ENCODE data around the gene TAMALIN.
A peak's percentile ranks its signal among the peaks of the same experiment; 100 is the strongest.

DNA sequence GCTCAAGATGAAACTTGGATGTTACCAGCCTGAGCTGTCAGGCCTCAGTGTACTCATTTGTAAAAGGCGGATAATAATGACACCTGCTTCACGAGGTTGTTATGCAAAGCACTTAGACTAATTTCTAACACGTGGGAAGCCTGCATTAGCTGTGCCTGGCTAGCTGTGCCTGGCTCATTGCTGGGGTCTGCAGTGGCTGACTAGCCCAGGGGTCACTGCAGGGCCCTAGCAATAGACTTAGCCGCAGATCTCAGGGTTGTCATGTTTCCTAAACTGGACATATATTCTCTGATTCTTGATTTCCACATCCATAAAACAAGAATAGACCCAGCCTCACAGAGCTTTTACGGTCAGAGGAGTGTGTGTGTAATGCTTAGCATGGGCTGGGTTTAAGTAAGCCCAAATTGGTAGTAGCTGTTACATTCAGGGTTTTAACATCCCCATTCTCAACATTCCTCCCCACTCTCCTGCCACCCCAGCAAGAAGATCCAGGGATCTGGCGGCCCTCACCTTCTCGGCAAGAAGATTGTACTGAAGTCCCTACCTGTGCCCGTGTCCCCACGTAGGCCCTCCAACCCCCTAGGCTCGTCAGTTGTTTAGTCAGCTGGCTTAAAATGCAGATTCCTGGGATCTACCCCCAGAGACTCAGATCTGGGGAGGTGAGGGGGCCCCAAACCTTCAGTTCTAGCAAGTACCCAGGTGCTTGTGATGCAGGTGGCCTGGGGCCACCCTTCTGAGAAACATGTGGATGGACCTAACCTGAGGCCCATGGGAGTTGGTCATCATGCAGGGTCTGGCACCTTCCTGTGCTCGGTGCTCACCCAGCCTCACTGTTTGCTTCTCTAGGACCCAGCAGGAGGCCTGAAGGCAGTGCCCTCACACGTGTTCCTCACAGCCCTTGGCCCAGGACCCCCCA lies 53.1 kb downstream of the TAMALIN start:
- TF ChIP-seq ESRRA (IDR thresholded peaks at IDR 0.05; ENCODE audit: borderline replicate concordance, low read length) (peak; percentile 38), MYC (IDR thresholded peaks at IDR 0.05; ENCODE audit: borderline replicate concordance, low read length) (no peak), RCOR1 (IDR thresholded peaks at IDR 0.05; ENCODE audit: low read depth, low read length) (no peak)
- TF ChIP-seq, protein P1, sequence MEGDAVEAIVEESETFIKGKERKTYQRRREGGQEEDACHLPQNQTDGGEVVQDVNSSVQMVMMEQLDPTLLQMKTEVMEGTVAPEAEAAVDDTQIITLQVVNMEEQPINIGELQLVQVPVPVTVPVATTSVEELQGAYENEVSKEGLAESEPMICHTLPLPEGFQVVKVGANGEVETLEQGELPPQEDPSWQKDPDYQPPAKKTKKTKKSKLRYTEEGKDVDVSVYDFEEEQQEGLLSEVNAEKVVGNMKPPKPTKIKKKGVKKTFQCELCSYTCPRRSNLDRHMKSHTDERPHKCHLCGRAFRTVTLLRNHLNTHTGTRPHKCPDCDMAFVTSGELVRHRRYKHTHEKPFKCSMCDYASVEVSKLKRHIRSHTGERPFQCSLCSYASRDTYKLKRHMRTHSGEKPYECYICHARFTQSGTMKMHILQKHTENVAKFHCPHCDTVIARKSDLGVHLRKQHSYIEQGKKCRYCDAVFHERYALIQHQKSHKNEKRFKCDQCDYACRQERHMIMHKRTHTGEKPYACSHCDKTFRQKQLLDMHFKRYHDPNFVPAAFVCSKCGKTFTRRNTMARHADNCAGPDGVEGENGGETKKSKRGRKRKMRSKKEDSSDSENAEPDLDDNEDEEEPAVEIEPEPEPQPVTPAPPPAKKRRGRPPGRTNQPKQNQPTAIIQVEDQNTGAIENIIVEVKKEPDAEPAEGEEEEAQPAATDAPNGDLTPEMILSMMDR (IDR thresholded peaks at IDR 0.05) = no peak
